ENCODE results near the gene SHC2. TPM values are rescaled to one million over a fixed set of nuclear protein-coding genes. Genes with fewer than 3 reads are reported as not detected.

The SHC2 gene
- total and polyA plus RNA-seq, 2 experiments from 2014 or later: 50.8 to 111 TPM

DNA sequence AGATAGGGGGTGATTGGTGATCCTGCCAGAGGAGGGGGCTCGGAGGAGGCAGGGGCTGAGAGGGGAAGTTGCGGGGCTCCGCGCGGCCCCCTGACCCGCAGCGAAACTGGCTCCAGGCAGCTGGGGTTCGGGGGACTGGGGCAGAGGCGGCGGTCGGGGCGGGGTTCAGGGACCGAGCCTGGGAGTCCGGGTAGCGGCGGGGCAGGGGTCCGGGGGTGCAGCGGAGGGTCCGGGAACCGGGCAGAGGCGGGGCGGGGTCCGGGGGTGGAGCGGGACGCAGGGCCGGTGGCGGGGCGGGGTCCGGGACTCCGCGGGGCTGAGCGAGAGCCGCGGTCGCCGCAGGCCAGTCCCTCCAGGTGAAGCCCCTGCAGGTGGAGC, 36.6 kb upstream of the SHC2 start:
- no peak for DNase-seq (ENCODE audit: low spot score)
- Histone ChIP-seq H3K36me3 (replicated peaks; ENCODE audit: insufficient read depth, low read depth) (no peaks in the 10 kb centered on the region), H3K4me1 (ENCODE audit: insufficient read depth) (no peaks in the 10 kb centered on the region), H3K4me2 (peak overlapping the region; percentile 81), H3K9me2 (replicated peaks; ENCODE audit: insufficient read depth) (no peaks in the 10 kb centered on the region), H3K4me3 (no peak overlapping the region), H3K27ac (no peak overlapping the region), H3K79me2 (no peaks in the 10 kb centered on the region), H4K20me1 (ENCODE audit: insufficient read depth, poor library complexity, severe bottlenecking) (no peaks in the 10 kb centered on the region), H3K27me3 (peaks cover 22% of the 10 kb centered on the region), H3K9me3 (ENCODE audit: low read depth) (no peaks in the 10 kb centered on the region), H2AFZ (no peak overlapping the region)
- WGBS (ENCODE audit: low lambda C conversion rate, missing lambda C conversion rate): no CpG with 5 or more reads among the region's 36 CpGs
- TF ChIP-seq EZH2phosphoT487 (IDR thresholded peaks at IDR 0.05; ENCODE audit: low read depth, severe bottlenecking, unreplicated experiment) (peak; percentile 31), EZH2 (IDR thresholded peaks at IDR 0.05; ENCODE audit: borderline replicate concordance) (peak; percentile 23)
- TF ChIP-seq, protein P1, sequence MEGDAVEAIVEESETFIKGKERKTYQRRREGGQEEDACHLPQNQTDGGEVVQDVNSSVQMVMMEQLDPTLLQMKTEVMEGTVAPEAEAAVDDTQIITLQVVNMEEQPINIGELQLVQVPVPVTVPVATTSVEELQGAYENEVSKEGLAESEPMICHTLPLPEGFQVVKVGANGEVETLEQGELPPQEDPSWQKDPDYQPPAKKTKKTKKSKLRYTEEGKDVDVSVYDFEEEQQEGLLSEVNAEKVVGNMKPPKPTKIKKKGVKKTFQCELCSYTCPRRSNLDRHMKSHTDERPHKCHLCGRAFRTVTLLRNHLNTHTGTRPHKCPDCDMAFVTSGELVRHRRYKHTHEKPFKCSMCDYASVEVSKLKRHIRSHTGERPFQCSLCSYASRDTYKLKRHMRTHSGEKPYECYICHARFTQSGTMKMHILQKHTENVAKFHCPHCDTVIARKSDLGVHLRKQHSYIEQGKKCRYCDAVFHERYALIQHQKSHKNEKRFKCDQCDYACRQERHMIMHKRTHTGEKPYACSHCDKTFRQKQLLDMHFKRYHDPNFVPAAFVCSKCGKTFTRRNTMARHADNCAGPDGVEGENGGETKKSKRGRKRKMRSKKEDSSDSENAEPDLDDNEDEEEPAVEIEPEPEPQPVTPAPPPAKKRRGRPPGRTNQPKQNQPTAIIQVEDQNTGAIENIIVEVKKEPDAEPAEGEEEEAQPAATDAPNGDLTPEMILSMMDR (IDR thresholded peaks at IDR 0.05; ENCODE audit: poor library complexity): no peak

DNA sequence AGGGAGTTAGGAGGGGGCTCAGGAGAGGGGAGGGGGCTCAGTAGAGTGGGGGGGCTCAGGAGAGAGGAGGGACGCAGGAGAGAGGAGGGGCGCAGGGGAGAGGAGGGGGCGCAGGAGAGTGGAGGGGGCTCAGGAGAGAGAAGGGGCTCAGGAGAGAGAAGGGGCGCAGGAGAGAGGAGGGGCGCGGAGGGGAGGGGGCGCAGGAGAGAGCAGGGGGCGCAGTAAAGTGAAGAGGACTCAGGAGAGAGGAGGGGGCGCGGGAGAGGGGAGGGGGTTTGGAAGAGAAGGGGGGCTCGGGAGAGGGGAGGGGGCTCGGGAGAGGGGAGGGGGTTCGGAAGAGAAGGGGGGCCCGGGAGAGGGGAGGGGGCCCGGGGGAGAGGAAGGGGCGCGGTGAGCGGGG, 36.2 kb upstream of the SHC2 start:
- no peaks in the 10 kb centered on the region for H3K4me1 ChIP-seq (ENCODE audit: insufficient read depth)

DNA sequence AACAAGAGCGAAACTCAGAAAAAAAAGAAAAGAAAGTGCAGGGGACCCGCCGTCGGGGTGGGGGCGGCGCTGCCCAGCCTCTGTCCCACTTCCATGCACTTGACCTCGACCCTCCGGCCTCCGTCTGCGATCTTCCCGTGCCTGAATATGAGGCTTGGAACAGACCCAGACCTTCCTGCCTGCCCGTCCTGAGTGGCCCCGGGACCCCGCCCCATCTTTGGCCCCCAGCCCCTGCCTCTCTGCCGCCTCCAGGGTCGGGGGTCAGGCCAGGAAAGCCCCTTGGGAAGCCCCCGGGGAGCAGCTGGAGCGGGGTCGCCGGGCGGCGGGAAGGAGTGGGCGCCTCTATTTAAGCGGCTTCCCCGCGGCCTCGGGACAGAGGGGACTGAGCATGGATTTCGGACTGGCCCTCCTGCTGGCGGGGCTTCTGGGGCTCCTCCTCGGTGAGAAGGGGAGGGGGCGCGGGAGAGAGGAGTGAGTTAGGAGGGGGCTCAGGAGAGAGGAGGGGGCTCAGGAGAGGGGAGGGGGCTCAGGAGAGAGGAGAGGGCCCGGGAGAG, 35.4 kb upstream of the SHC2 start, which contains the start of gene MADCAM1:
TSS of gene MADCAM1 (plus strand) at position 375 of the 554 bp plus-strand sequence. CDS start at position 389, 14 bp downstream.
- H3K27me3 ChIP-seq: peaks cover 22% of the 10 kb centered on the region
- H3K27ac ChIP-seq: no peak within 1 kb of the TSS
- no peaks in the 10 kb centered on the region for H3K36me3 ChIP-seq (replicated peaks; ENCODE audit: insufficient read depth, low read depth)
- no peak within 1 kb of the TSS for H2AFZ ChIP-seq
- peak within 1 kb of the TSS; percentile 81 for H3K4me2 ChIP-seq
- no peaks in the 10 kb centered on the region for H3K79me2 ChIP-seq
- WGBS (ENCODE audit: low lambda C conversion rate, missing lambda C conversion rate): 33% methylated on average over 22 of the region's 33 CpGs
- peak; percentile 4 for DNase-seq (ENCODE audit: low spot score)
- H3K4me3 ChIP-seq: no peak within 1 kb of the TSS
- TF ChIP-seq, protein P1 (IDR thresholded peaks at IDR 0.05; ENCODE audit: poor library complexity): no peak
- no peaks in the 10 kb centered on the region for H3K9me3 ChIP-seq (ENCODE audit: low read depth)
- no peaks in the 10 kb centered on the region for H3K9me2 ChIP-seq (replicated peaks; ENCODE audit: insufficient read depth)
- H4K20me1 ChIP-seq (ENCODE audit: insufficient read depth, poor library complexity, severe bottlenecking): no peaks in the 10 kb centered on the region
- no peaks in the 10 kb centered on the region for H3K4me1 ChIP-seq (ENCODE audit: insufficient read depth)

More for the DNA sequence above, 36.2 kb upstream of the SHC2 start:
- Histone ChIP-seq H3K27ac (no peak overlapping the region), H3K36me3 (replicated peaks; ENCODE audit: insufficient read depth, low read depth) (no peaks in the 10 kb centered on the region), H3K4me2 (no peak overlapping the region), H2AFZ (no peak overlapping the region), H3K27me3 (peaks cover 22% of the 10 kb centered on the region), H3K4me3 (no peak overlapping the region), H3K9me2 (replicated peaks; ENCODE audit: insufficient read depth) (no peaks in the 10 kb centered on the region), H4K20me1 (ENCODE audit: insufficient read depth, poor library complexity, severe bottlenecking) (no peaks in the 10 kb centered on the region), H3K9me3 (ENCODE audit: low read depth) (no peaks in the 10 kb centered on the region), H3K79me2 (no peaks in the 10 kb centered on the region)
- DNase-seq (ENCODE audit: low spot score): peak; percentile 3
- TF ChIP-seq EZH2 (IDR thresholded peaks at IDR 0.05; ENCODE audit: borderline replicate concordance) (no peak), EZH2phosphoT487 (IDR thresholded peaks at IDR 0.05; ENCODE audit: low read depth, severe bottlenecking, unreplicated experiment) (no peak)
- TF ChIP-seq, protein P1 (IDR thresholded peaks at IDR 0.05; ENCODE audit: poor library complexity): no peak
- no CpG with 5 or more reads among the region's 18 CpGs for WGBS (ENCODE audit: low lambda C conversion rate, missing lambda C conversion rate)

All from hepatocyte (in vitro differentiated cells).